Measurements from ENCODE around the gene FSHR.

Gene FSHR

GRCh38 chr2:49111456-49111855 is 42.9 kb downstream of the FSHR start:
- no peak for DNase-seq (ENCODE audit: low read depth)

GRCh38 chr2:49111006-49111405 is 43.3 kb downstream of the FSHR start:
- no peak for DNase-seq (ENCODE audit: low read depth)

DNA sequence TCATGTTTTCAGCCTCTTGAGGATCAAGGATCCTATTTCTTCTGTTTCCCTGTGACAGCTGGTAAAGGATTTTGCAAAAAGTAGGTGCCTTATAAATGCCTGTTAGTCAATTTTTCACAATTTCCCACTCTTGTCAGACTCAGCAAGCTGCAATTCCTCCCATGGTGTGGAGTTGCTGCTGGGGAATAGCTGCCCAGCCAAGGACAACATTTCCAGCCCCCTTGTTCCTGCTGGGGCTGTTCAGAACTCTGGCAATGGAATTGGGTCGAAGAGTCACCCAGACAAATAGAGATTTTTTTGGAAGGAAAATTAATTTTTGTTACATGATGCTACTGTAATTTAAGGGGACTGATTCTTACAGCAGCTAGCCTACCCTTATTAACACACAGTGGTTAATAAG is 43.7 kb downstream of the FSHR start:
- no peak for DNase-seq (ENCODE audit: low read depth)

DNA sequence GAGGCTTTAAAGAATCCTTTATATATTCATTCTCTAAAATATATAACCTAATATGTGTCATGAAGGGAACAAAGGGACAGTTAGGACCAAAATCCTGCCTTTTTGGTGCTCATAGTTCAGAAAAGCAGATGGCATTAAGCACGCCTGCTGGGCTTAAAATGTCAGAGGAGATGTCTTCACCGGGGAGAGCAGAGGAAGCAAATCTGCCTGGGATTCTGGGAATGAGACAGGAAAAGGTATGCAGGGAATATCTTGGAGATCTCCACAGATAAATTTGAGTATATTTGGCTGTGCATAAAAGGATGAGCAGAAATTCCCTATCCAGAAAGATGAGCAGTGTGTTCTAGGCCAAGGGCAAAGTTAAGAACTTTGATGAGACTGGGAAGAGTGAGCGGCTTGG is 45.5 kb downstream of the FSHR start:
- no peak for DNase-seq (ENCODE audit: low read depth)

DNA sequence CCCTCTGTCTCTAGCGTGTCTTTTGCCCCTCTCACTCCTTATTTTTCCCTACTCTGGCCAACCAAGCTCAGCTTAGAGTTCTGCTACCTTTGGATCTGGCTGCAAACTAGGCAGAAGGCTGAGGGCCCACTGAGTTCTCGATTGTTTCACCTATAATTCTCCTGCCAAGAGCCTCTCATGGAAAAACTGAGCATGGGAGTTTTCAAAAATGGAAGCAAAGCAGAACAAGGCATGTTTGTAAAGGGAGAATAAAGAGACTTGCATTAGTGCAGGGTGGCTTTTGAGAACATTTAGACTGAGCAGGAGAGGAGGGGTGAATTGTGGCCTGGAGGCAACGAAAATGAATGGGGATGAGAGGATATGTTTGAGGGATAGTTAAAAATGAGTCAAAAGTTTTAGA is 45.9 kb downstream of the FSHR start:
- no peak for DNase-seq (ENCODE audit: low read depth)

DNA sequence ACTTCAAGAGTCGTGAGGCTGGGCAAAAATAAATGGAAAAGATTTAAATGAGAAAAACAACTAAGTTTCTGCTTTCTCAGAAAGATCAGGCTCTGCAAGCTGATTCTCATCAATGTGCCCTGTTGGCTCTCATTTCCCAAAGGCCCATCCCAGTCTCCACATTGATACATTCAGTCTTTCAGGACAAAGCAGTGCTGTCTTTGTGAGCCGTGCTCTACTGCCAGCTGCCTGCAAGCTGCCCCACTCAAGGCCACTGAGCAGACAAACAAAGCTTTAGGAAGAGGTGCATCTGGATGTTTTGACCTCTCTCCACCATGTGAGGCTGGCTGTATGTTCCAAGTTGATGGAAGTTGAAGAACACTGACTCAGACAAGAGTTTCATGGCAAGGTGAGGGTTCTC is 48.8 kb downstream of the FSHR start:
- no peak for DNase-seq (ENCODE audit: low read depth)

DNA sequence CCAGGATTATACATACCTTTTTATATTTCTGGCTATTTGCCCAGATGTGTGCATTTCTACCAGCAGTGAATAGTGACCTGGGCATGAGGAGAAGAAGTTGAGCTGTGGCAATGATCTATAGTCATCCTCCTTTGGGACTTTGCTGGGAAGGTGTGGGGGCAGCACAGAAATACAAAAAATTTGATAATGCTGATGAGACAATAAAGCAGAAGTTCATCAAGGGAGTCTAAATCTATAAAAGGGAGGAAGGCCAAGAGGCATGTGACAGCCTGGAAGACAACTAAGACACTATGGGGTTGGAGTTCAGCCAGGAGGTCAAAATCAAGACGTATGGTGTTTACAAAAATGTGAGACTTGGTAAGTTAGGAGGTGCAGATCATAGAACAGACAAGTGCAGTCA is 52.2 kb downstream of the FSHR start:
- no peak for DNase-seq (ENCODE audit: low read depth)

DNA sequence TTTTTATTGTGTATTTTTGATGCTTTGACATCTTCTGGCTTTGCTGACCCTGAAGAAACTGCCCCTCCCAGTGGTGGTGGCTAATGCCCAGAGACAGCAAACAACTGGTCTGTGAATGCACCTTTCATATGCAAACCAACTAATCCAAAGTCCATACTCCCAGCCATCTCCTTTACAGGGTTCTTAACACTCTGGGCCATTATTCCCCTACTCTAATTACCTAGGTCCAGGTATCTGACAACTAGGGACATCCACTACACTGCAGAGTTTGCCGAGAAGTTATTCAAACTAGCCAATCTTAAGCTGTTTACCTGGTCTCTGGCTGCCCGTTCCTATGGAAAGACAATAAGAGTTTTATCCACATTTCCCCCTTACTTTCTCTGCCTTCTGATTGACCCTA is 73.6 kb downstream of the FSHR start:
- DNase-seq (ENCODE audit: low read depth) = no peak

GRCh38 chr2:49070716-49071115 is 83.6 kb downstream of the FSHR start:
- no peak for DNase-seq (ENCODE audit: low read depth)

- DNase-seq (ENCODE audit: low read depth) = no peak
Measured at GRCh38 chr2:49069829-49070228, 84.5 kb downstream of the FSHR start.

GRCh38 chr2:49068613-49069012 is 85.7 kb downstream of the FSHR start:
- no peak for DNase-seq (ENCODE audit: low read depth)

DNA sequence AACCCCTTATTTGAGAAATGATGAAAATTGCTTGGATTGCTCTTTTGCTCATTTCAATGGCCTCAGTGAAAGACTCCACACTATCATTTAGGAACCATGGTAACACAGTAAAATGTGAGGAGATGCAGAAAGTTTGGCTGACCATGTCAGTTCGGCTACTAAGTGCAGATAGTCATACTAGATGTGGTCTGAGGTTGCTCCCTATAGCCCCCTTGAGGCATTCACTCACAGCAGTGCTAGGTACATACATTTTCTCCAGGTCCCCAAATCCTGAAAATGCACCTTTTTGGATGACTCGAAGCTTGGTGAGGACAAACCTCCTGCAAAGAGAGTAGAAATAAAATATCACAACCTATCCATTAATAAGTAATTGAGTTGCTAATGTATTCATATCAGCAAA is 86.3 kb downstream of the FSHR start:
- no peak for DNase-seq (ENCODE audit: low read depth)

DNA sequence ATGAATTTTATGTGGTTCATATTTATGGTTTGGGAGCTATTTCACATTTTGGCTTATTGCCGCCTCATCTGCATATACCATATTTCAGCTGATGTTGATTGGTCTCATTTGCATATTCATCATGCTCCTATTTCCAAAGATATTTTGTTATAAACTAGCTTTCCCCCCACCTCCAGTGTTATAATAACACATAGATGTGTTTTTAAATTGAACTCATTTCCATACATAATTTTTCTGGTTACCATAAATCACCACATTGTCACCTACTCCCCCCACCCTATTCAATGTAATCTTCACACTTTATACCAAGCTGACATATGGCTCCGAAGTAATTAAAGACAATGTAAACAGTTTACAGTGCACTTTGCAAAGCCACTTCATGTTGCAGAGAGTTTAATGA is 101.2 kb downstream of the FSHR start:
- no peak for DNase-seq (ENCODE audit: low read depth)

DNA sequence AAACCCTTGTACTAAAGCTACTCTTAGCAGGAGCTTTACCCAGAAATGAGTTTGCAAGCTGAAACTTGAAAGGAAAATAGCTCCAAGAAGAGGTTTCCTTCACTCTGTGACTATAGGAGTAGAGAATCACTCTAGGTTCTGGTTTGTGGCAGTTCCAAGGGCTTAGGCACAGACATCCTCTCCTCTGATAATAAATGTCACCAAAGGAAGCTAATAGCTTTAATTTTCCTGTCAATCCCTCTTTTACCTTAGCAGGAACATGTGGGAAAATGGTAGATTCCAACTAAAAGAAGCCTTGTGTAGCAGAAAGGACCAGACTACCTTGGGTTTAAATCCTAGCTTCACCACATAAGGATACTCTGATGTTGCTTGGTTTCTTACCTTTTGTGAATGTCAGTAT is 104.0 kb downstream of the FSHR start:
- no peak for DNase-seq (ENCODE audit: low read depth)

- no peak for DNase-seq (ENCODE audit: low read depth)
Measured at GRCh38 chr2:49049161-49049560, 105.2 kb downstream of the FSHR start.

- no peak for DNase-seq (ENCODE audit: low read depth)
Measured at GRCh38 chr2:49045083-49045482, 109.2 kb downstream of the FSHR start.

- DNase-seq (ENCODE audit: low read depth) = no peak
Measured at GRCh38 chr2:49044350-49045079, 109.8 kb downstream of the FSHR start.

DNA sequence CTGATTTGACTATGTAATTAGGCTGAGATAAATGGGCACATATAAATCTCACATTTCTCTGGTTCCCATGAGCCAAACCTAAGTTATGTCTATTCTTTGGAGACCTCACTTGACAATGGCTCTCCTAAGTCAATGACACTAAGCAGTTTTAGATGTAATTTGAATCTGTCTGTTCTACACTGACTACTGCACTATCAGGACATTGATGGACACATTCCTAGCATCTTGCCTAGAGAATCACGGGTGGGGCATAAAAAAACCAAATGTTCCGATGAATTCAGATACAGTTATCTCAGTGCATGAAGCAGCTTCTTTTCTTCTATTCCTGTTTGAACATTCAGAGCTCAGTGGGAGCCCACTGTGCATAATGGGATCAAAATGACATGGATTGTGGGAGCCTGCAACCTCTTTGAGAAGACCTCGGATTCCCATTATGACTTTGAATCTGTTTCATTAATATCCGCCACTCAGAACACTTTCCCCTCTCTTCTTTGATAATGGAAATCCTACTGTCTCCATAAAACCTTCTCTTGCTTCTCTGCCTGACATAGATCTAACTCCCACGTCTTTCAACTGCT is 110.8 kb downstream of the FSHR start:
- no peak for DNase-seq (ENCODE audit: low read depth)

GRCh38 chr2:49042488-49042887 is 111.8 kb downstream of the FSHR start:
- no peak for DNase-seq (ENCODE audit: low read depth)

- no peak for DNase-seq (ENCODE audit: low read depth)
Measured at GRCh38 chr2:49041061-49041460, 113.3 kb downstream of the FSHR start.

GRCh38 chr2:49037197-49037596 is 117.1 kb downstream of the FSHR start:
- DNase-seq (ENCODE audit: low read depth) = no peak

DNA sequence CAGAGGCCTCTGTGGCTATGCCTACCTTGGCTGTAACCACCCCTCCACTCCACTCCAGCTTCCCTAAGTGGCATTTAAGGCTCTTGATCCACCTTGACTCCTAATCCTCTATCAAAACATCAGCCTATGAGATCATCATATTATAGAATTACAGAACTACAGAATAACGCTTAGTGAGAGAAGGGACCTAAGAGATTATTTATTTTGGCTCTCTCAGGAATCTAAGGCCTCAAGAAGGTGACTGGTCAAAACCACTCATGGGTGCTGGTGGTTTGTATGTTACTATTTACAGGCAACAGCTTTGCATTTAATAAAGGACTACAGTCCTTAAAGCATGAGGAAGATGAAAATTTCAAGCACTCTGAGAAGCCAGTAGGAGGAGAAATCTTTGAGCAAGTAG is 118.8 kb downstream of the FSHR start:
- DNase-seq (ENCODE audit: low read depth) = no peak

- no peak for DNase-seq (ENCODE audit: low read depth)
Measured at GRCh38 chr2:49033394-49034185, 120.7 kb downstream of the FSHR start.

All from stimulated activated CD8-positive, alpha-beta memory T cell treated with anti-CD3 and anti-CD28 coated beads, Interleukin-12 subunit alpha, Interleukin-12 subunit beta, amount 100 ng/mL, for 4 hours (primary cell).